IMR-90 (cell line): Measurements from ENCODE around the gene SEMG2. TPM values are rescaled to one million over a fixed set of nuclear protein-coding genes. Genes with fewer than 3 reads are reported as not detected.

Source experiments
- ATAC-seq: fragments of 200-7000 bp; cut with Tn5 transposase; 2 replicates; pipeline ENCODE4 v1.9.1; 2020; ENCODE audit warnings: low read depth, mild to moderate bottlenecking, moderate library complexity
- BruUV-seq: library from RNA; stranded (reverse); fragments of 400-500 nt; replicated peaks from 2 replicates; lab custom pipeline; 2021; lab: Mats Ljungman, UMichigan
- CTCF ChIA-PET: fragments of 300-600 bp; formaldehyde crosslinking; extraction: SDS; loops from one replicate; lab custom pipeline; 2021; ENCODE audit warnings: antibody characterized with exemption; lab: Yijun Ruan, JAX
- POLR2A ChIA-PET: fragments of 300-600 bp; sonication (Branson Sonifier 250); formaldehyde crosslinking; loops from one replicate; lab custom pipeline; 2022; ENCODE audit warnings: antibody characterized with exemption; ENCODE audit not compliant: unreplicated experiment; lab: Charles Lee
- DNase-seq: peaks from one replicate; pipeline ENCODE4 v3.0.0; 2013
- H2AFZ ChIP-seq: replicated peaks from 2 replicates; pipeline ENCODE3; 2013; ENCODE audit warnings: low read length, mild to moderate bottlenecking; ENCODE audit not compliant: poor library complexity
- H2AK5ac ChIP-seq: 2 replicates; pipeline ENCODE4 v1.6.1; 2013; ENCODE audit warnings: low read depth, low read length, inconsistent platforms
- H2AK9ac ChIP-seq: replicated peaks from 2 replicates; pipeline ENCODE3; 2013; ENCODE audit warnings: mild to moderate bottlenecking, low read depth, low read length, moderate library complexity; ENCODE audit not compliant: poor library complexity
- H2BK120ac ChIP-seq: 2 replicates; pipeline ENCODE4 v1.6.1; 2013; ENCODE audit warnings: low read depth, low read length, inconsistent platforms
- H2BK15ac ChIP-seq: 3 replicates; pipeline ENCODE4 v1.6.1; 2013; ENCODE audit warnings: low read depth, low read length, inconsistent platforms
- H2BK20ac ChIP-seq: 2 replicates; pipeline ENCODE4 v1.6.1; 2013; ENCODE audit warnings: low read depth, mild to moderate bottlenecking, inconsistent platforms, low read length, moderate library complexity
- H2BK5ac ChIP-seq: 2 replicates; pipeline ENCODE4 v1.6.1; 2013; ENCODE audit warnings: mild to moderate bottlenecking, low read depth, low read length, inconsistent platforms; ENCODE audit not compliant: poor library complexity, severe bottlenecking
- H3K14ac ChIP-seq: replicated peaks from 2 replicates; pipeline ENCODE4 v1.6.1; 2013; ENCODE audit warnings: low read depth, low read length, inconsistent platforms
- H3K18ac ChIP-seq: 2 replicates; pipeline ENCODE4 v1.6.1; 2013; ENCODE audit warnings: low read depth, low read length, control low read depth
- H3K23ac ChIP-seq: 2 replicates; pipeline ENCODE4 v1.6.1; 2013; ENCODE audit warnings: low read depth, low read length, inconsistent platforms
- H3K27ac ChIP-seq: 2 replicates; pipeline ENCODE4 v1.5.1; 2013; ENCODE audit warnings: mild to moderate bottlenecking, control low read depth, low read length; ENCODE audit not compliant: insufficient read depth
- H3K27me3 ChIP-seq: 2 replicates; pipeline ENCODE4 v1.6.1; 2013; ENCODE audit warnings: low read length; ENCODE audit not compliant: control insufficient read depth, insufficient read depth
- H3K36me3 ChIP-seq: 2 replicates; pipeline ENCODE4 v1.6.1; 2013; ENCODE audit warnings: low read length, mixed read lengths; ENCODE audit not compliant: control insufficient read depth, insufficient read depth
- H3K4ac ChIP-seq: 2 replicates; pipeline ENCODE4 v1.6.1; 2013; ENCODE audit warnings: low read depth, low read length, inconsistent platforms
- H3K4me1 ChIP-seq: 2 replicates; pipeline ENCODE4 v1.6.1; 2013; ENCODE audit warnings: low read length, mixed read lengths; ENCODE audit not compliant: control insufficient read depth, insufficient read depth
- H3K4me2 ChIP-seq: 2 replicates; pipeline ENCODE4 v1.6.1; 2013; ENCODE audit warnings: low read depth, mild to moderate bottlenecking, control low read depth, low read length, moderate library complexity
- H3K4me3 ChIP-seq: 2 replicates; pipeline ENCODE4 v1.5.1; 2013; ENCODE audit warnings: low read depth, mild to moderate bottlenecking, control low read depth, low read length, moderate library complexity; ENCODE audit not compliant: insufficient read depth
- H3K56ac ChIP-seq: 2 replicates; pipeline ENCODE4 v1.6.1; 2013; ENCODE audit warnings: low read length, inconsistent platforms; ENCODE audit not compliant: insufficient read depth; ENCODE audit errors: extremely low read depth
- H3K79me1 ChIP-seq, 2 experiments: 2 replicates each; pipeline ENCODE4 v1.6.1; 2013; ENCODE audit warnings: low read length in 2 of 2, inconsistent platforms in 1 of 2, low read depth in 1 of 2
- H3K9ac ChIP-seq: 2 replicates; pipeline ENCODE4 v1.6.1; 2013; ENCODE audit warnings: low read depth, low read length, control low read depth
- H3K9me1 ChIP-seq: 2 replicates; pipeline ENCODE4 v1.6.1; 2013; ENCODE audit warnings: low read length, inconsistent platforms; ENCODE audit not compliant: insufficient read depth
- H3K9me3 ChIP-seq: 2 replicates; pipeline ENCODE4 v1.6.1; 2013; ENCODE audit warnings: low read length; ENCODE audit not compliant: control insufficient read depth, insufficient read depth
- H4K20me1 ChIP-seq: 2 replicates; pipeline ENCODE4 v1.6.1; 2013; ENCODE audit warnings: low read length, inconsistent platforms; ENCODE audit not compliant: insufficient read depth
- H4K5ac ChIP-seq: 2 replicates; pipeline ENCODE4 v1.6.1; 2013; ENCODE audit warnings: mild to moderate bottlenecking, low read depth, low read length, control low read depth
- H4K8ac ChIP-seq, 2 experiments: 2 replicates each; pipeline ENCODE4 v1.6.1; 2013; ENCODE audit warnings: low read depth in 2 of 2, low read length in 2 of 2, control low read depth in 1 of 2, inconsistent platforms in 1 of 2
- H4K91ac ChIP-seq: 2 replicates; pipeline ENCODE4 v1.6.1; 2013; ENCODE audit warnings: low read depth, low read length, inconsistent platforms; ENCODE audit not compliant: insufficient read depth
- CTCF ChIP-seq: conservative IDR thresholded peaks from 2 replicates; pipeline ENCODE4 v1.5.1; 2012; ENCODE audit warnings: mild to moderate bottlenecking, low read depth, low read length, improper control_type of control experiment
- MAFK ChIP-seq: IDR thresholded peaks from 2 replicates; pipeline ENCODE4 v1.6.1; 2012; ENCODE audit warnings: low read depth, low read length, improper control_type of control experiment
- MAZ ChIP-seq: IDR thresholded peaks from 2 replicates; pipeline ENCODE4 v1.6.1; 2012; ENCODE audit warnings: low read depth, mild to moderate bottlenecking, low read length, improper control_type of control experiment, moderate library complexity, borderline replicate concordance
- MXI1 ChIP-seq: IDR thresholded peaks from 2 replicates; pipeline ENCODE4 v1.6.1; 2012; ENCODE audit warnings: low read depth, mild to moderate bottlenecking, low read length, moderate library complexity, borderline replicate concordance
- NFE2L2 ChIP-seq: fragments of 150-350 bp; IDR thresholded peaks from 2 replicates; pipeline ENCODE4 v1.6.1; 2016; ENCODE audit warnings: low read depth, mild to moderate bottlenecking, low read length
- POLR2A ChIP-seq: IDR thresholded peaks from 2 replicates; pipeline ENCODE4 v1.6.1; 2012; ENCODE audit warnings: mild to moderate bottlenecking, low read depth, low read length
- WGBS, 2 experiments: methylation state at CpG; one replicate each; pipeline versions ENCODE4 v1.1.5 to v1.1.7; 2013; ENCODE audit warnings: missing lambda C conversion rate in 2 of 2; ENCODE audit not compliant: insufficient read length in 1 of 2; ENCODE audit errors: extremely low coverage in 2 of 2; 5-methylcytosine and 5-hydroxymethylcytosine counted together
- dilution Hi-C: fragments of 300-500 bp; cut with HindIII; formaldehyde crosslinking; loops from one replicate; pipeline ENCODE4 v1.14.3; 2018; ENCODE audit warnings: low sequenced_read_pairs; ENCODE audit not compliant: unreplicated experiment
- in situ Hi-C: fragments of 300-500 bp; cut with MboI; formaldehyde crosslinking; loops from 3 replicates; pipeline ENCODE4 v1.14.3; 2019; ENCODE audit warnings: low sequenced_read_pairs, inconsistent platforms, mixed read lengths
- intact Hi-C: fragments of 100-400 bp; cut with micrococcal nuclease; formaldehyde crosslinking; loops from 2 replicates; pipeline ENCODE4 v1.10.0; 2022
- polyA plus RNA-seq, 3 experiments: library from polyadenylated mRNA; depleted of rRNA; stranded (reverse); fragments of >200 nt; gene quantifications; 2 replicates each; pipeline ENCODE4 v1.2.3, GENCODE V29; 2012; ENCODE audit warnings: low replicate concordance in 1 of 3
- total RNA-seq: library from RNA; depleted of rRNA; stranded (reverse); fragments of >200 nt; gene quantifications from 2 replicates; pipeline ENCODE4 v1.2.3, GENCODE V29; 2012

The SEMG2 gene
- total and polyA plus RNA-seq, 2 of the 4 experiments (the other 2 are of a cell fraction) = not detected

DNA sequence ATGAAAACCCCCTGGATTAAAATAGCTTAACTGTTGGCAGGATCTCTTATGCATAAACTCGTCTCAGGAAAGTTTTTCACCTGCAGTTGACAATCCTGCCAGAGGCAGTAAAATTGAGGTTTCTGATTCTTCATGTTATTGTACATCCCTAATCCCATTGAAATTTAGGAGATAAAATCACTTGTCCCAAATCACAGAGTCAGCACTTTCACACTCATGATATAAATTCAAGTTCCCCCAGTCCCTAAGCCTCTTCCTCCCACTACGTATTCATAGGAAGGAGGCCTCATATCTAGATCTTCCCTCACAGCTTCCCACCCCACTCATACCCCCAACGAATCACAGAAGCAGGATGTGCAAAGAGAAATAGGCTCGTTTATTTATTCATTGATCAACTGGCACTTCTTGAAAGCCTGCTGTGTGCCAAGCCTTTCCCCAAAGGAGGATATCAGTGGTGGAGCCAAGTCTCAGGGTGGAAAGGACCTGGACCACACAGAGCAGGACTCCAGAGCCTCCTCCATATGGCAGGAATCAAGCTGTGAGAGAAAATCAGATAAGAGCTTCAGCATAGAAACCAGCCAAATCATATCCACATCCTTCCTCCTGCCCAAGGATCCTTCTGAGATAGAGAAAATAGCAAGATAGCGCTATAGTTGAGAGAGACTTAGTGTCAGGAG, 30.8 kb downstream of the SEMG2 start:
- Histone ChIP-seq H4K8ac (no peak overlapping the region), H3K9me3 (no peaks in the 10 kb centered on the region), H3K27me3 (peaks cover 11% of the 10 kb centered on the region), H3K4ac (no peak overlapping the region), H2BK5ac (no peak overlapping the region), H3K79me1 (no peaks in the 10 kb centered on the region), H3K4me3 (no peak overlapping the region), H2BK20ac (no peak overlapping the region), H3K23ac (no peak overlapping the region), H3K27ac (no peak overlapping the region), H3K56ac (no peak overlapping the region), H2BK120ac (no peak overlapping the region), H4K91ac (no peak overlapping the region), H3K14ac (no peak overlapping the region), H4K20me1 (no peaks in the 10 kb centered on the region), H3K9me1 (no peaks in the 10 kb centered on the region), H3K9ac (no peak overlapping the region), H4K5ac (no peak overlapping the region), H2AK5ac (no peak overlapping the region), H3K4me2 (no peak overlapping the region), H2BK15ac (no peak overlapping the region), H3K36me3 (no peaks in the 10 kb centered on the region), H3K4me1 (no peaks in the 10 kb centered on the region), H2AK9ac (no peak overlapping the region), H3K18ac (no peak overlapping the region), H2AFZ (no peak overlapping the region)
- POLR2A ChIA-PET = no interaction called here
- dilution Hi-C loops = no loop called here
- CTCF ChIA-PET = no interaction called here
- BruUV-seq = no TSS peak
- in situ Hi-C loops = no loop called here
- intact Hi-C loops = no loop called here
- DNase-seq (no peak), ATAC-seq (no peak)
- no CpG with 5 or more reads among the region's 5 CpGs for WGBS, 2 experiments
- peak; percentile 83 for TF ChIP-seq MAFK
- TF ChIP-seq POLR2A = no peak
- TF ChIP-seq MAZ = no peak
- TF ChIP-seq MXI1 = no peak
- TF ChIP-seq NFE2L2 = no peak
- no peak for TF ChIP-seq CTCF
